SK-N-SH treated with all-trans-retinoic acid at 6 μM for 48 hours (cell line): ENCODE results near the gene RERE.
A peak's percentile ranks its signal among the peaks of the same experiment; 100 is the strongest.

Experiments
- ATAC-seq: fragments of 200-7000 bp; cut with Tn5 transposase; 3 replicates; pipeline ENCODE4 v1.9.1; 2020; ENCODE audit warnings: mild to moderate bottlenecking, moderate library complexity
- BACH2 ChIP-seq: fragments of 250-450 bp; sonication (Bioruptor Pico); IDR thresholded peaks from 2 replicates; pipeline ENCODE4 v1.9.0; 2021; ENCODE audit warnings: mild to moderate bottlenecking, borderline replicate concordance
- CREB5 ChIP-seq: fragments of 250-450 bp; sonication (Bioruptor Pico); IDR thresholded peaks from 2 replicates; pipeline ENCODE4 v1.5.1; 2020; ENCODE audit warnings: low read depth, mild to moderate bottlenecking, moderate library complexity
- CSDC2 ChIP-seq: fragments of 250-450 bp; sonication (Bioruptor Pico); IDR thresholded peaks from 2 replicates; pipeline ENCODE4 v1.5.0; 2020; ENCODE audit warnings: mild to moderate bottlenecking, moderate library complexity
- CSRNP3 ChIP-seq: fragments of 250-450 bp; sonication (Bioruptor Pico); IDR thresholded peaks from 2 replicates; pipeline ENCODE4 v1.5.1; 2021; ENCODE audit warnings: mild to moderate bottlenecking, moderate library complexity
- ESRRG ChIP-seq: fragments of 250-450 bp; sonication (Bioruptor Pico); IDR thresholded peaks from 2 replicates; pipeline ENCODE4 v1.6.1; 2021; ENCODE audit warnings: mild to moderate bottlenecking
- GLIS3 ChIP-seq: fragments of 250-450 bp; sonication (Bioruptor Pico); IDR thresholded peaks from 2 replicates; pipeline ENCODE4 v1.5.0; 2020; ENCODE audit warnings: mild to moderate bottlenecking, moderate library complexity
- ISL1 ChIP-seq: fragments of 250-450 bp; sonication (Bioruptor Pico); IDR thresholded peaks from 2 replicates; pipeline ENCODE4 v2.1.2; 2022; ENCODE audit warnings: mild to moderate bottlenecking, moderate library complexity
- OSR1 ChIP-seq: fragments of 250-450 bp; sonication (Bioruptor Pico); IDR thresholded peaks from 2 replicates; pipeline ENCODE4 v1.8.0; 2022; ENCODE audit warnings: moderate library complexity, mild to moderate bottlenecking, inconsistent platforms
- PATZ1 ChIP-seq: fragments of 250-450 bp; sonication (Bioruptor Pico); IDR thresholded peaks from 2 replicates; pipeline ENCODE4 v1.8.0; 2020; ENCODE audit warnings: mild to moderate bottlenecking, moderate library complexity, borderline replicate concordance
- POU6F1 ChIP-seq: fragments of 250-450 bp; sonication (Bioruptor Pico); IDR thresholded peaks from 2 replicates; pipeline ENCODE4 v1.8.0; 2021; ENCODE audit warnings: low read depth, mild to moderate bottlenecking, moderate library complexity, borderline replicate concordance
- RARB ChIP-seq: fragments of 250-450 bp; sonication (Bioruptor Pico); IDR thresholded peaks from 2 replicates; pipeline ENCODE4 v1.8.0; 2021; ENCODE audit warnings: mild to moderate bottlenecking, moderate library complexity
- SNAI2 ChIP-seq: fragments of 250-450 bp; sonication (Bioruptor Pico); IDR thresholded peaks from 2 replicates; pipeline ENCODE4 v1.5.0; 2020; ENCODE audit warnings: mild to moderate bottlenecking, moderate library complexity
- TCF4 ChIP-seq: fragments of 250-450 bp; sonication (Bioruptor Pico); IDR thresholded peaks from 2 replicates; pipeline ENCODE4 v1.8.0; 2021; ENCODE audit warnings: mild to moderate bottlenecking, moderate library complexity, borderline replicate concordance
- TOX ChIP-seq: fragments of 250-450 bp; sonication (Bioruptor Pico); IDR thresholded peaks from 2 replicates; pipeline ENCODE4 v1.8.0; 2021; ENCODE audit warnings: mild to moderate bottlenecking, moderate library complexity, borderline replicate concordance
- TSHZ2 ChIP-seq: fragments of 250-450 bp; sonication (Bioruptor Pico); IDR thresholded peaks from 2 replicates; pipeline ENCODE4 v1.5.0; 2020; ENCODE audit warnings: mild to moderate bottlenecking, moderate library complexity
- ZFP3 ChIP-seq: fragments of 250-450 bp; sonication (Bioruptor Pico); IDR thresholded peaks from 2 replicates; pipeline ENCODE4 v1.5.0; 2020; ENCODE audit warnings: mild to moderate bottlenecking, moderate library complexity
- ZFP30 ChIP-seq: fragments of 450-650 bp; formaldehyde crosslinking; IDR thresholded peaks from 2 replicates; pipeline ENCODE4 v1.5.0; 2022; ENCODE audit warnings: mild to moderate bottlenecking, moderate library complexity
- ZNF565 ChIP-seq: fragments of 450-650 bp; formaldehyde crosslinking; conservative IDR thresholded peaks from 2 replicates; pipeline ENCODE4 v1.5.0; 2020; ENCODE audit warnings: low read depth, mild to moderate bottlenecking, moderate library complexity
- ZNF8 ChIP-seq: fragments of 450-650 bp; formaldehyde crosslinking; IDR thresholded peaks from 2 replicates; pipeline ENCODE4 v1.5.0; 2020; ENCODE audit warnings: mild to moderate bottlenecking, moderate library complexity

RERE gene

GRCh38 chr1:8517661-8518489 is 299.6 kb downstream of the RERE start:
- peak; percentile 72 for ATAC-seq
- no peak for TF ChIP-seq CREB5 (CRISPR knock-in tag)
- no peak for TF ChIP-seq TSHZ2 (CRISPR knock-in tag)

GRCh38 chr1:8516793-8517556 is 300.5 kb downstream of the RERE start:
- ATAC-seq: peak; percentile 84
- TF ChIP-seq POU6F1 (CRISPR knock-in tag) (no peak), TOX (CRISPR knock-in tag) (no peak), RARB (CRISPR knock-in tag) (no peak), ZFP30 (CRISPR knock-in tag) (no peak), CSDC2 (CRISPR knock-in tag) (no peak), ESRRG (no peak), ZFP3 (no peak), ISL1 (CRISPR knock-in tag) (no peak), OSR1 (CRISPR knock-in tag) (no peak), TCF4 (CRISPR knock-in tag) (no peak), BACH2 (CRISPR knock-in tag) (no peak), SNAI2 (CRISPR knock-in tag) (no peak)

GRCh38 chr1:8516278-8516777 is 301.1 kb downstream of the RERE start:
- TF ChIP-seq ESRRG (no peak), TCF4 (CRISPR knock-in tag) (no peak), RARB (CRISPR knock-in tag) (no peak), CSDC2 (CRISPR knock-in tag) (no peak), ISL1 (CRISPR knock-in tag) (no peak)
- ATAC-seq: no peak

GRCh38 chr1:8512504-8512903 is 304.9 kb downstream of the RERE start:
- TF ChIP-seq BACH2 (CRISPR knock-in tag): no peak
- TF ChIP-seq TCF4 (CRISPR knock-in tag): no peak
- no peak for TF ChIP-seq OSR1 (CRISPR knock-in tag)
- ATAC-seq: no peak

GRCh38 chr1:8510041-8510823 is 307.2 kb downstream of the RERE start:
- peak; percentile 90 for ATAC-seq
- no peak for TF ChIP-seq PATZ1 (CRISPR knock-in tag)
- no peak for TF ChIP-seq CSRNP3 (CRISPR knock-in tag)
- no peak for TF ChIP-seq ZNF8 (CRISPR knock-in tag)
- TF ChIP-seq POU6F1 (CRISPR knock-in tag): no peak
- no peak for TF ChIP-seq ZNF565 (CRISPR knock-in tag)
- TF ChIP-seq CSDC2 (CRISPR knock-in tag): no peak
- no peak for TF ChIP-seq GLIS3 (CRISPR knock-in tag)
- TF ChIP-seq BACH2 (CRISPR knock-in tag): no peak
